Measurements from ENCODE around the gene FAM98C.
"Not testable (repeated sequence)": the region's sequence is repeated elsewhere in the genome, so short reads cannot be mapped to it uniquely, and the experiment has no call there.

The FAM98C gene

DNA sequence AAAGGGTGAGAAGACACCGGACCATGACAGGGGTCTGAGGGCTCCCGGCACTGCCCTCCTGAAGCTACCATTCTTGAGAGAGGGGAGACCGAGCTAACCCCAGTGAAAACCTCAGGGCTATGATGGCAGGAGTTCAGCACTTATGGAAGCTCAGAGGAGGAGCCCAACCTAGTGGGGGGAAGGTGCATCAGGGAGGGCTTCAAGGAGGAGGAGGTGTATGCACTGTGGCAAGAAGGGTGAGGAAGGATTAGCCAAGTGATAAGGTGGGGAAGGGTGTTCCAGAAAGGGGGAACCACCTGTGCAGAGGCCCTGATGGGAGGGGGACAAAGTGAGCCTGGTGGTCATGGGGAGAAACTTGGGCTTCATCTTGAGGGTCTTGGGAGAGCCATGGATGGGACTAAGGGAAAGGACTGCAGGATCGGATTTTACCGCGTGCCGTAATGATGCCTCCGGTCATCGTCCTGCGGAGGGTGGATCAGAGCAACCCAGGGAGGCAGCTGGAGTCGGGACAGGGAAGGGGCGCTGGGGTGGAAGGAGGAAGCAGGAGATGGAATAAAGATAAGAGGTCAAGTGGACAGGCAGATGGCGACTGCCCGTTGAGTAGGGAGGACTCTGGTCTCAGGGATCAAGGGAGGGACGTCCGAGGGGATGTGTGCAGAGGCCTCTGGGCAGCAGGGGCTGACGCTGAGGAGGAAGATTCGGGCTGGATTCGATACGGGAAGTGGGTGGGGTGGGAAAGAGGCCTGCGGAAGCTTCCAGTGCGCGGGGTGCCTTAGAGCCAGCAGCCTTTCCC, 41.9 kb upstream of the FAM98C start:
- no peaks in the 10 kb centered on the region for H3K36me3 ChIP-seq
- peaks cover 17 to 18% of the 10 kb centered on the region in 2 experiments for H3K4me1 ChIP-seq (ENCODE audit: control insufficient read depth in 1 of 2, insufficient read depth in 1 of 2, low read depth in 1 of 2, low read length in 1 of 2)
- no peak overlapping the region for H3K27ac ChIP-seq
- H3K9me3 ChIP-seq: no peaks in the 10 kb centered on the region
- H3K4me3 ChIP-seq (ENCODE audit: low read depth in 1 of 2, low read length in 1 of 2): peak overlapping the region; percentile 58 to 67
- TF ChIP-seq, protein P1, sequence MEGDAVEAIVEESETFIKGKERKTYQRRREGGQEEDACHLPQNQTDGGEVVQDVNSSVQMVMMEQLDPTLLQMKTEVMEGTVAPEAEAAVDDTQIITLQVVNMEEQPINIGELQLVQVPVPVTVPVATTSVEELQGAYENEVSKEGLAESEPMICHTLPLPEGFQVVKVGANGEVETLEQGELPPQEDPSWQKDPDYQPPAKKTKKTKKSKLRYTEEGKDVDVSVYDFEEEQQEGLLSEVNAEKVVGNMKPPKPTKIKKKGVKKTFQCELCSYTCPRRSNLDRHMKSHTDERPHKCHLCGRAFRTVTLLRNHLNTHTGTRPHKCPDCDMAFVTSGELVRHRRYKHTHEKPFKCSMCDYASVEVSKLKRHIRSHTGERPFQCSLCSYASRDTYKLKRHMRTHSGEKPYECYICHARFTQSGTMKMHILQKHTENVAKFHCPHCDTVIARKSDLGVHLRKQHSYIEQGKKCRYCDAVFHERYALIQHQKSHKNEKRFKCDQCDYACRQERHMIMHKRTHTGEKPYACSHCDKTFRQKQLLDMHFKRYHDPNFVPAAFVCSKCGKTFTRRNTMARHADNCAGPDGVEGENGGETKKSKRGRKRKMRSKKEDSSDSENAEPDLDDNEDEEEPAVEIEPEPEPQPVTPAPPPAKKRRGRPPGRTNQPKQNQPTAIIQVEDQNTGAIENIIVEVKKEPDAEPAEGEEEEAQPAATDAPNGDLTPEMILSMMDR (IDR thresholded peaks at IDR 0.05): no peak
- peaks cover 84% of the 10 kb centered on the region for H3K27me3 ChIP-seq

DNA sequence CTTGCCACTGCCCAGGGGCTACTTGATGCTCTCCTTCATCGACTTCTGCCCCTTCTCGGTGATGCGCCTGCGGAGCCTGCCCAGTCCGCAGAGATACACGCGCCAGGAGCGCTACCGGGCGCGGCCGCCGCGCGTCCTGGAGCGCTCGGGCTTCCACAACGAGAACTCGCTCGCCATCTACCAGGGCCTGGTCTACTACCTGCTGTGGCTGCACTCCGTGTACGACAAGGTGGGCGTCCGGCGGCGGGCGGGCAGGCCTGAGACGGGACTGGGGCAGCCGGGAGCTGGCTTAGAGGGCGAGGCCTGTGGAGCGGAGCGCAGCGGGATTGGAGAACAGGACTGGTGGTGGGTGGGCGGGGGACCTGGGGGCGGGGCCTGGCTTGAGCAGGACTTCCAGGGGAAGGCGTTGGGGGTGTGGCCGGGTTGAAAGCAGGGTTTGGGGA, 41.2 kb upstream of the FAM98C start:
- no peaks in the 10 kb centered on the region for H3K9me3 ChIP-seq
- H3K36me3 ChIP-seq: no peaks in the 10 kb centered on the region
- no peak overlapping the region for H3K27ac ChIP-seq
- peaks cover 17 to 18% of the 10 kb centered on the region in 2 experiments for H3K4me1 ChIP-seq (ENCODE audit: control insufficient read depth in 1 of 2, insufficient read depth in 1 of 2, low read depth in 1 of 2, low read length in 1 of 2)
- TF ChIP-seq, protein P1 (IDR thresholded peaks at IDR 0.05): peak; percentile 40
- H3K27me3 ChIP-seq: peaks cover 78% of the 10 kb centered on the region
- peak overlapping the region; percentile 58 to 67 for H3K4me3 ChIP-seq (ENCODE audit: low read depth in 1 of 2, low read length in 1 of 2)

DNA sequence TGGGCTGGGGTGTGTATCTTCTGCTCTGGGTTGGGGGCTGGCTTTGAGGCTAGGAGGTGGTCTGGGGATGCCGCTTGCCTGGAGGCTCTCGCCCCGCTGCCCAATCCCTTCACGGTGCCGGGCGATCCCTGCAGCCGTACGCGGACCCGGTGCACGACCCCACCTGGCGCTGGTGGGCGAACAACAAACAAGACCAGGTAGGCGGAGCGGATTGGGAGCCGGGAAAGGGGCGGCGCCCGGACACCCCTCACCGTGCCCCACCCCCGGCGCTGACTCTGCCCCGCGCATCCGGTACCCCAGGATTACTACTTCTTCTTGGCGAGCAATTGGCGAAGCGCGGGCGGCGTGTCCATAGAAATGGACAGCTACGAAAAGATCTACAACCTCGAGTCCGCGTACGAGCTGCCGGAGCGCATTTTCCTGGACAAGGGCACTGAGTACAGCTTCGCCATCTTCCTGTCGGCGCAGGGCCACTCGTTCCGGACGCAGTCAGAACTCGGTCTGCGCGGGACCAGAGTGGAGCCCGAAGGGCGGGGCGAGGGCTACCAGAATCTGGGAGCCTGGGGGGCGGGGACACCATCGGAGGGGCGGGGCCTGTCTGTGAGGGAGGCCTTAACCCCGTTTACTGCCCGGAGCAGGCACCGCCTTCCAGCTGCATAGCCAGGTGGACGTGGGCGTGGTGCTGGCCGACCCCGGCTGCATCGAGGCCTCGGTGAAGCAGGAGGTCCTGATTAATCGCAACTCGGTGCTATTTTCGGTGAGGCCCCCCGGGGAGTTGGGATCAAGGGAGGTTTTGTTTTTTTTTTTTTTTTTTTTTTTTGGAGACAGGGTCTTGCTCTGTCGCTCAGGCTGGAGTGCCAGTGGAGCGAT, 40.6 kb upstream of the FAM98C start:
- no peaks in the 10 kb centered on the region for H3K9me3 ChIP-seq
- TF ChIP-seq, protein P1 (IDR thresholded peaks at IDR 0.05): no peak
- H3K36me3 ChIP-seq: no peaks in the 10 kb centered on the region
- H3K4me3 ChIP-seq (ENCODE audit: low read depth in 1 of 2, low read length in 1 of 2): peak overlapping the region; percentile 58 to 67
- no peak overlapping the region for H3K27ac ChIP-seq
- H3K4me1 ChIP-seq (ENCODE audit: control insufficient read depth in 1 of 2, insufficient read depth in 1 of 2, low read depth in 1 of 2, low read length in 1 of 2): peaks cover 17 to 18% of the 10 kb centered on the region in 2 experiments
- peaks cover 73% of the 10 kb centered on the region for H3K27me3 ChIP-seq

DNA sequence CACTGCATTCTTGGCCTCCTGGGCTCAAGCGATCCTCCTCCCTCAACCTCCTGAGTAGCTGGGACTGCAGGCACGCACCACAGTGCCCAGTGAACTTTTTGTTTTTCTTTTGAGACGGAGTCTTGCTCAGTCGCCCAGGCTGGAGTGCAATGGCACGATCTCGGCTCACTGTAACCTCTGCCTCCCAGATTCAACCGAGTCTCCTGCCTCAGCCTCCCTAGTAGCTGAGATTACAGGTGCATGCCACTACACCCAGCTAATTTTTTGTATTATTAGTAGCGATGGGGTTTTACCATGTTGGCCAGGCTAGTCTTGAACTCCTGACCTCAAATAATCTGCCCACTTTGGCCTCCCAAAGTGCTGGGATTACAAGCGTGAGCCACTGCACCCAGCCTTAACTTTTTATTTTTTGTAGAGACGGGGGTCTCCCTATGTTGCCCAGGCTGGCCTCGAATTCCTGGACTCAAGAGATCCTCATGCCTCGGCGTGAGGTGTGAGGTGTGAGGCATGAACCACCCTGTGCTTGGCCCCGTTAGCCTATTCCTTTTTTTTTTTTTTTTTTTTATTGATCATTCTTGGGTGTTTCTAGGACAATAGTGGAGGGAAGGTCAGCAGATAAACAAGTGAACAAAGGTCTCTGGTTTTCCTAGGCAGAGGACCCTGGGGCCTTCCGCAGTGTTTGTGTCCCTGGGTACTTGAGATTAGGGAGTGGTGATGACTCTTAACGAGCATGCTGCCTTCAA, 39.8 kb upstream of the FAM98C start:
- H3K27ac ChIP-seq, H3K9me3 ChIP-seq, H3K36me3 ChIP-seq: not testable (repeated sequence)
- peaks cover 66% of the 10 kb centered on the region for H3K27me3 ChIP-seq
- peak overlapping the region; percentile 58 to 67 for H3K4me3 ChIP-seq (ENCODE audit: low read depth in 1 of 2, low read length in 1 of 2)
- H3K4me1 ChIP-seq (ENCODE audit: control insufficient read depth in 1 of 2, insufficient read depth in 1 of 2, low read depth in 1 of 2, low read length in 1 of 2): peaks cover 17 to 18% of the 10 kb centered on the region in 2 experiments

DNA sequence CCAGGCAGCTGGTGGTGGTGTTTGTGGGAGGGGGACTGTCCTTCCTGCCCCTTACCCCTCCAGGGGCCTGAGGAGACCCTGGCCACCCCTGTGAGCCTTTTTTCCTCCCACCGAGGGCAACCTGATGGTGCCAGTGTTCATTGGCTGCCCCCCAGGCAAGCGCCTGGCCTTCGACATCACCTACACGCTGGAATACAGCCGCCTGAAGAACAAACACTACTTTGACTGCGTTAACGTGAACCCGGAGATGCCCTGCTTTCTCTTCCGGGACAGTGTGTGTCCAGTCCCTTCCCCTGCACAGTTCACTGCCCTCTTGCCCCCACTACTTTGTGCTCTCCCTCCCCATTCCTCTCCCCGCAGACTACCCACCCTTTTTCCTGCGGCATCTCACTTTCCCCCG, 35.9 kb upstream of the FAM98C start:
- Histone ChIP-seq H3K36me3 (no peaks in the 10 kb centered on the region), H3K27ac (no peak overlapping the region), H3K4me1 (ENCODE audit: control insufficient read depth in 1 of 2, insufficient read depth in 1 of 2, low read depth in 1 of 2, low read length in 1 of 2) (peaks cover 10 to 11% of the 10 kb centered on the region in 2 experiments), H3K4me3 (ENCODE audit: low read depth in 1 of 2, low read length in 1 of 2) (no peak overlapping the region), H3K27me3 (peaks cover 44% of the 10 kb centered on the region), H3K9me3 (no peaks in the 10 kb centered on the region)
- TF ChIP-seq, protein P1 (IDR thresholded peaks at IDR 0.05): no peak
